Right lobe of liver (tissue), 4 donors: ENCODE measurements around the gene SUMO4.

ENCODE experiments used
- POLR2A ChIP-seq: fragments of 450-650 bp; IDR thresholded peaks from one replicate; pipeline ENCODE4 v1.6.1; 2017; ENCODE audit warnings: antibody characterized with exemption, mild to moderate bottlenecking
- TF ChIP-seq, protein P1 (sequence below), 4 donors: fragments of 200-600 bp in 3 of 4; fragments of 450-650 bp in 1 of 4; IDR thresholded peaks; one replicate each; pipeline versions ENCODE4 v1.5.1 to v1.8.0; 2016 to 2022; ENCODE audit warnings: antibody characterized with exemption in 4 of 4, mild to moderate bottlenecking in 2 of 4
- donor health status: DM: no; HTN: no; CAD: no.
- donor health status: DM: no; HTN: no; CAD: no.
- donor health status: DM: no; HTN: yes; CAD: no.

DNA sequence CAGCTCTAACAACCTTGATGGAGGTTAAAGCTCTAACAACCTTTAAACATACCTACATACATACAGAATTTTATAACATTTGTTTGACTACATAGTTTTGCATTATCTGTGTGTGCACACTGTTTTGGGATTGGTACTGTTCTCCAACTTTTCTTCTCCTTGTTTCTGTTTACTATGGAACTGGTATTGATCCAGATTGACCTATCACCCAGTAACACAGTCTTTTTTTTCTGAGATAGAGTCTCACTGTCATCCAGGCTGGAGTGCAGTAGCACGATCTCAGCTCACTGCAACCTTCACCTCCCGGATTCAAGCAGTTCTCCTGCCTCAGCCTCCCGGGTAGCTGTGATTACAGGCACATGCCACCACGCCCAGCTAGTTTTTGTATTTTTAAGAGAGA, 16.7 kb upstream of the SUMO4 start:
- TF ChIP-seq POLR2A, result no peak
- TF ChIP-seq, protein P1, sequence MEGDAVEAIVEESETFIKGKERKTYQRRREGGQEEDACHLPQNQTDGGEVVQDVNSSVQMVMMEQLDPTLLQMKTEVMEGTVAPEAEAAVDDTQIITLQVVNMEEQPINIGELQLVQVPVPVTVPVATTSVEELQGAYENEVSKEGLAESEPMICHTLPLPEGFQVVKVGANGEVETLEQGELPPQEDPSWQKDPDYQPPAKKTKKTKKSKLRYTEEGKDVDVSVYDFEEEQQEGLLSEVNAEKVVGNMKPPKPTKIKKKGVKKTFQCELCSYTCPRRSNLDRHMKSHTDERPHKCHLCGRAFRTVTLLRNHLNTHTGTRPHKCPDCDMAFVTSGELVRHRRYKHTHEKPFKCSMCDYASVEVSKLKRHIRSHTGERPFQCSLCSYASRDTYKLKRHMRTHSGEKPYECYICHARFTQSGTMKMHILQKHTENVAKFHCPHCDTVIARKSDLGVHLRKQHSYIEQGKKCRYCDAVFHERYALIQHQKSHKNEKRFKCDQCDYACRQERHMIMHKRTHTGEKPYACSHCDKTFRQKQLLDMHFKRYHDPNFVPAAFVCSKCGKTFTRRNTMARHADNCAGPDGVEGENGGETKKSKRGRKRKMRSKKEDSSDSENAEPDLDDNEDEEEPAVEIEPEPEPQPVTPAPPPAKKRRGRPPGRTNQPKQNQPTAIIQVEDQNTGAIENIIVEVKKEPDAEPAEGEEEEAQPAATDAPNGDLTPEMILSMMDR (IDR thresholded peaks at IDR 0.05), result no peak
